HEK293 (cell line): ENCODE data around the gene LRP1.

Experiments
- CTCF ChIA-PET: fragments of 350-600 bp; formaldehyde crosslinking; extraction: SDS; loops from one replicate; lab custom pipeline; 2021; ENCODE audit warnings: antibody characterized with exemption; lab: Yijun Ruan, JAX
- POLR2A ChIA-PET: fragments of 300-600 bp; formaldehyde crosslinking; extraction: SDS; loops from one replicate; lab custom pipeline; 2020; ENCODE audit warnings: antibody characterized with exemption, inconsistent platforms; lab: Yijun Ruan, JAX
- H3K27ac ChIP-seq: fragments of 200-500 bp; sonication (Bioruptor generic); 2 replicates; pipeline ENCODE4 v1.5.1; 2014; ENCODE audit warnings: low read depth, low read length, control low read depth, inconsistent platforms; ENCODE audit errors: extremely low read depth
- H3K36me3 ChIP-seq, 2 experiments: fragments of 200-500 bp in 1 of 2; sonication (Bioruptor generic) in 1 of 2; 1 replicate in 1 of 2; 2 replicates in 1 of 2; pipeline ENCODE4 v1.5.1; 2014 to 2017; ENCODE audit warnings: inconsistent platforms in 2 of 2, low read length in 2 of 2; ENCODE audit not compliant: control insufficient read depth in 2 of 2, insufficient read depth in 1 of 2
- H3K4me1 ChIP-seq: fragments of 200-500 bp; sonication (Bioruptor generic); 2 replicates; pipeline ENCODE4 v1.5.1; 2014; ENCODE audit warnings: mild to moderate bottlenecking, low read length, inconsistent platforms; ENCODE audit not compliant: control insufficient read depth, insufficient read depth
- H3K4me3 ChIP-seq: 2 replicates; pipeline ENCODE4 v1.5.1; 2011; ENCODE audit warnings: low read depth, mild to moderate bottlenecking, control low read depth, low read length, moderate library complexity
- H3K9me3 ChIP-seq: fragments of 200-500 bp; sonication (Bioruptor generic); 2 replicates; pipeline ENCODE4 v1.5.1; 2014; ENCODE audit warnings: low read depth, low read length, inconsistent platforms; ENCODE audit not compliant: control insufficient read depth, insufficient read depth
- FEZF1 ChIP-seq: fragments of 450-650 bp; formaldehyde crosslinking; IDR thresholded peaks from 2 replicates; pipeline ENCODE4 v1.5.1; 2016; ENCODE audit warnings: missing biosample characterization, missing genetic modification characterization
- GFI1B ChIP-seq: fragments of 450-650 bp; formaldehyde crosslinking; IDR thresholded peaks from 2 replicates; pipeline ENCODE4 v1.5.1; 2016; ENCODE audit warnings: missing biosample characterization, missing genetic modification characterization
- GLIS2 ChIP-seq: fragments of 450-650 bp; formaldehyde crosslinking; IDR thresholded peaks from 2 replicates; pipeline ENCODE4 v1.5.1; 2016; ENCODE audit warnings: missing biosample characterization, missing genetic modification characterization
- SCRT1 ChIP-seq: fragments of 450-650 bp; formaldehyde crosslinking; IDR thresholded peaks from 2 replicates; pipeline ENCODE4 v1.5.1; 2016; ENCODE audit warnings: missing biosample characterization, missing genetic modification characterization, borderline replicate concordance
- SP2 ChIP-seq: fragments of 450-650 bp; formaldehyde crosslinking; IDR thresholded peaks from 2 replicates; pipeline ENCODE4 v1.5.1; 2016; ENCODE audit warnings: missing biosample characterization, missing genetic modification characterization
- SP3 ChIP-seq: fragments of 450-650 bp; formaldehyde crosslinking; IDR thresholded peaks from 2 replicates; pipeline ENCODE4 v1.5.1; 2016; ENCODE audit warnings: missing biosample characterization, missing genetic modification characterization
- WT1 ChIP-seq: fragments of 450-650 bp; formaldehyde crosslinking; IDR thresholded peaks from 2 replicates; pipeline ENCODE4 v1.5.1; 2016; ENCODE audit warnings: missing biosample characterization, missing genetic modification characterization
- ZBTB11 ChIP-seq: fragments of 450-650 bp; formaldehyde crosslinking; conservative IDR thresholded peaks from 2 replicates; pipeline ENCODE4 v1.5.1; 2016; ENCODE audit warnings: low read depth, missing biosample characterization, missing genetic modification characterization
- ZBTB20 ChIP-seq: fragments of 450-650 bp; formaldehyde crosslinking; IDR thresholded peaks from 2 replicates; pipeline ENCODE4 v1.5.1; 2016; ENCODE audit warnings: missing biosample characterization, missing genetic modification characterization
- ZBTB26 ChIP-seq: fragments of 450-650 bp; formaldehyde crosslinking; optimal IDR thresholded peaks from 2 replicates; pipeline ENCODE3; 2016; ENCODE audit warnings: missing biosample characterization, mild to moderate bottlenecking, missing genetic modification characterization
- ZBTB44 ChIP-seq: fragments of 450-650 bp; IDR thresholded peaks from 2 replicates; pipeline ENCODE4 v1.5.1; 2018; ENCODE audit warnings: missing biosample characterization, mild to moderate bottlenecking, missing genetic modification characterization
- ZBTB48 ChIP-seq: fragments of 450-650 bp; formaldehyde crosslinking; IDR thresholded peaks from 2 replicates; pipeline ENCODE4 v1.5.1; 2016; ENCODE audit warnings: missing biosample characterization, missing genetic modification characterization
- ZBTB8A ChIP-seq: fragments of 450-650 bp; formaldehyde crosslinking; IDR thresholded peaks from 2 replicates; pipeline ENCODE4 v1.5.1; 2016; ENCODE audit warnings: missing biosample characterization, missing genetic modification characterization
- ZFHX2 ChIP-seq: fragments of 450-650 bp; formaldehyde crosslinking; conservative IDR thresholded peaks from 2 replicates; pipeline ENCODE4 v1.5.1; 2016; ENCODE audit warnings: missing biosample characterization, missing genetic modification characterization
- ZFP69B ChIP-seq: fragments of 450-650 bp; formaldehyde crosslinking; IDR thresholded peaks from 2 replicates; pipeline ENCODE4 v1.5.1; 2016; ENCODE audit warnings: missing biosample characterization, missing genetic modification characterization
- ZNF184 ChIP-seq: fragments of 450-650 bp; IDR thresholded peaks from 2 replicates; pipeline ENCODE4 v1.5.1; 2018; ENCODE audit warnings: missing biosample characterization, mild to moderate bottlenecking, missing genetic modification characterization
- ZNF354C ChIP-seq: fragments of 450-650 bp; formaldehyde crosslinking; IDR thresholded peaks from 2 replicates; pipeline ENCODE4 v1.5.1; 2016; ENCODE audit warnings: missing biosample characterization, missing genetic modification characterization, low read depth, borderline replicate concordance
- ZNF510 ChIP-seq: fragments of 450-650 bp; formaldehyde crosslinking; IDR thresholded peaks from 2 replicates; pipeline ENCODE4 v1.5.1; 2018; ENCODE audit warnings: mild to moderate bottlenecking, missing genetic modification characterization, missing biosample characterization; ENCODE audit not compliant: insufficient replicate concordance
- ZNF518A ChIP-seq: fragments of 450-650 bp; formaldehyde crosslinking; conservative IDR thresholded peaks from 2 replicates; pipeline ENCODE4 v1.5.1; 2016; ENCODE audit warnings: low read depth, missing biosample characterization, missing genetic modification characterization
- ZNF610 ChIP-seq: fragments of 450-650 bp; formaldehyde crosslinking; IDR thresholded peaks from 2 replicates; pipeline ENCODE4 v1.5.1; 2016; ENCODE audit warnings: missing biosample characterization, missing genetic modification characterization, borderline replicate concordance
- ZNF645 ChIP-seq: fragments of 450-650 bp; formaldehyde crosslinking; IDR thresholded peaks from 2 replicates; pipeline ENCODE4; 2016; ENCODE audit warnings: missing biosample characterization, missing genetic modification characterization
- ZNF654 ChIP-seq: fragments of 450-650 bp; formaldehyde crosslinking; IDR thresholded peaks from 2 replicates; pipeline ENCODE4 v1.5.1; 2016; ENCODE audit warnings: low read depth, missing biosample characterization, missing genetic modification characterization
- ZNF660 ChIP-seq: fragments of 450-650 bp; IDR thresholded peaks from 2 replicates; pipeline ENCODE4 v1.5.1; 2018; ENCODE audit warnings: missing biosample characterization, mild to moderate bottlenecking, missing genetic modification characterization
- ZNF768 ChIP-seq: fragments of 450-650 bp; formaldehyde crosslinking; IDR thresholded peaks from 2 replicates; pipeline ENCODE4 v1.5.1; 2018; ENCODE audit warnings: missing biosample characterization, mild to moderate bottlenecking, missing genetic modification characterization

The LRP1 gene

GRCh38 chr12:57236925-57237595, 108.8 kb downstream of the LRP1 start:
- Histone ChIP-seq H3K4me1 (peaks cover 21% of the 10 kb centered on the region), H3K36me3 (peaks cover 0 to 40% of the 10 kb centered on the region in 2 experiments; a peak in 1 of 3 replicates), H3K4me3 (no peak overlapping the region), H3K27ac (no peak overlapping the region), H3K9me3 (no peaks in the 10 kb centered on the region)
- ChIA-PET CTCF (interaction anchor here (0.6 to 23.3 kb wide), 7 partner anchors 9 to 219 kb away, joined by 3 to 628 read pairs (median 4); partner anchors contain the start of genes NXPH4 and SHMT2), POLR2A (interaction anchor here (2.1 to 3.0 kb wide), 2 partner anchors 19 to 23 kb away, joined by 7 to 17 read pairs; no protein-coding TSS in a partner anchor)
- TF ChIP-seq ZNF610 (tag by site-specific recombination) (no peak), ZBTB20 (tag by site-specific recombination) (no peak), ZBTB26 (tag by site-specific recombination) (no peak), ZNF510 (tag by site-specific recombination) (no peak), SCRT1 (tag by site-specific recombination) (no peak), FEZF1 (no peak), WT1 (tag by site-specific recombination) (no peak), ZNF354C (tag by site-specific recombination) (no peak), ZFP69B (tag by site-specific recombination) (no peak), ZFHX2 (tag by site-specific recombination) (no peak), ZNF518A (no peak), ZBTB48 (tag by site-specific recombination) (no peak), ZBTB11 (no peak), ZNF645 (tag by site-specific recombination) (no peak), ZNF768 (no peak), SP2 (tag by site-specific recombination) (peak; percentile 73), ZNF660 (tag by site-specific recombination) (no peak), ZBTB8A (no peak), ZBTB44 (tag by site-specific recombination) (no peak), GFI1B (tag by site-specific recombination) (no peak), ZNF184 (tag by site-specific recombination) (no peak), ZNF654 (tag by site-specific recombination) (no peak), SP3 (tag by site-specific recombination) (peak; percentile 41; the same call in 1 of the 2 replicates), GLIS2 (tag by site-specific recombination) (no peak)
